Heart right ventricle (tissue), 16 donors: ENCODE data around the gene GDNF. TPM values are rescaled to one million over a fixed set of nuclear protein-coding genes. Genes with fewer than 3 reads are reported as not detected.

ENCODE experiments used
- ATAC-seq, 8 donors: fragments of 200-7000 bp; cut with Tn5 transposase; one replicate each; pipeline ENCODE4 v1.9.1; 2020; ENCODE audit warnings: mild to moderate bottlenecking in 8 of 8, moderate library complexity in 8 of 8, moderate number of reproducible peaks in 1 of 8
- DNase-seq, 2 donors: peaks; one replicate each; pipeline ENCODE4 v3.0.0-alpha.2; 2020
- H3K27ac ChIP-seq, 10 donors: fragments of 200-600 bp; sonication (generic) in 2 of 10; one replicate each; pipeline versions ENCODE4 v1.5.0 to v1.8.0; 2020 to 2022; ENCODE audit warnings: mild to moderate bottlenecking in 3 of 10
- H3K27me3 ChIP-seq, 7 donors: fragments of 200-600 bp; one replicate each; pipeline ENCODE4 v1.8.0; 2021 to 2022; ENCODE audit warnings: mild to moderate bottlenecking in 2 of 7
- H3K36me3 ChIP-seq, 9 donors: fragments of 200-600 bp; sonication (generic) in 1 of 9; one replicate each; pipeline versions ENCODE4 v1.5.0 to v1.8.0; 2020 to 2022; ENCODE audit warnings: mild to moderate bottlenecking in 2 of 9
- H3K4me1 ChIP-seq, 9 donors: fragments of 200-600 bp; sonication (generic) in 1 of 9; one replicate each; pipeline versions ENCODE4 v1.5.0 to v1.8.0; 2020 to 2022; ENCODE audit warnings: mild to moderate bottlenecking in 4 of 9
- H3K4me3 ChIP-seq, 10 donors: fragments of 200-600 bp; sonication (generic) in 2 of 10; one replicate each; pipeline versions ENCODE4 v1.5.0 to v1.8.0; 2020 to 2022; ENCODE audit warnings: mild to moderate bottlenecking in 7 of 10, moderate library complexity in 2 of 10
- H3K9me3 ChIP-seq, 11 donors: fragments of 200-600 bp in 10 of 11; sonication (generic) in 2 of 11; one replicate each; pipeline versions ENCODE4 v1.5.0 to v1.8.0; 2013 to 2022; ENCODE audit warnings: mild to moderate bottlenecking in 2 of 11, control low read depth in 1 of 11, moderate library complexity in 1 of 11
- CTCF ChIP-seq, 9 donors: fragments of 200-600 bp; sonication (generic) in 2 of 9; IDR thresholded peaks; one replicate each; pipeline versions ENCODE4 v1.5.0 to v1.8.0; 2021 to 2022; ENCODE audit warnings: antibody characterized with exemption in 9 of 9, mild to moderate bottlenecking in 5 of 9, moderate library complexity in 1 of 9
- WGBS, 2 donors: extraction: QIAGEN DNeasy Blood & Tissue Kit; methylation state at CpG; one replicate each; pipeline ENCODE4 v1.1.7; 2013; ENCODE audit warnings: inconsistent platforms in 1 of 2; 5-methylcytosine and 5-hydroxymethylcytosine counted together
- intact Hi-C, 10 donors: fragments of 100-400 bp; cut with DNase I; formaldehyde crosslinking; loops; one replicate each; pipeline versions ENCODE4 v1.11.1 to v1.14.2; 2022
- long read RNA-seq, 3 donors: library from polyadenylated mRNA; unstranded; transcript quantifications; one replicate each; pipeline ENCODE4 v2.0.0, GENCODE V29; 2020 to 2021
- polyA plus RNA-seq, 2 donors: library from polyadenylated mRNA; stranded (reverse); fragments of 200-250 nt; gene quantifications; one replicate each; pipeline ENCODE4 v1.2.3, GENCODE V29; 2013
- total RNA-seq, 10 donors: library from RNA; stranded (reverse); fragmentation: NEBNext Ultra II Directional in 3 of 10; extraction: Animal tissue kit (Norgen Biotek cat#: 25700) in 3 of 10; gene quantifications; one replicate each; pipeline versions ENCODE4 v1.2.1 to v1.2.4, GENCODE V29; 2021 to 2023
- donor health status: Arrhythmogenic right ventricular cardiomyopathy.
- donor health status: ischemic (EF 13 %, LVEDD 7.1; RV severe dilation, severe dysfunction).
- donor health status: healthy with polysubstance abuse.
- donor health status: DM: no; HTN: yes; CAD: no.
- donor health status: DM: no; HTN: no; CAD: no.
- donor health status: ischemic (EF 25% LVEDD 6.9; RV normal size, moderate dysfunction).
- donor health status: ischemic (EF 25% LVEDD 5.7; RV mildly dilated, moderate dysfunction).
- donor health status: healthy.
- donor health status: DM: yes; HTN: yes; CAD: no.
- donor health status: Ischemic cardiomyopathy.
- donor health status: ischemic (EF 35%, LVEDD 5.7; RV mildly dilated, moderate dysfunction).
- donor health status: nonischemic (EF 11% LVEDD 7.7; RV severe dilation, severe dysfunction).
- donor health status: DM: yes; HTN: yes; CAD: no.
- donor health status: PGD.
- donor health status: ischemic (EF 29% LVEDD 5.4; RV normal size, mild dysfunction).
- donor health status: nonischemic (EF 23%, LVEDD 6.1; RV moderate dilation, normal function).

The GDNF gene, protein sequence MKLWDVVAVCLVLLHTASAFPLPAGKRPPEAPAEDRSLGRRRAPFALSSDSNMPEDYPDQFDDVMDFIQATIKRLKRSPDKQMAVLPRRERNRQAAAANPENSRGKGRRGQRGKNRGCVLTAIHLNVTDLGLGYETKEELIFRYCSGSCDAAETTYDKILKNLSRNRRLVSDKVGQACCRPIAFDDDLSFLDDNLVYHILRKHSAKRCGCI
- under 1 TPM in 8 of 10 donors, not detected in 2; 0.07 to 0.94 (median 0.25) TPM for total RNA-seq
- polyA plus RNA-seq, result under 1 TPM in 1 of 2 donors, not detected in 1; 0.04 TPM
- long read RNA-seq, donor 1, result 0 reads
- long read RNA-seq, donor 2, result 0 reads
- long read RNA-seq, donor 3, result 0 reads

GRCh38 chr5:37839407-37840052 lies at the start of gene GDNF:
GDNF (minus strand) TSS chr5:37840041; CDS start chr5:37834796, 5,245 bp downstream.
- intact Hi-C loops, result loop anchor here in 4 of 10 donors (2.0 to 10.0 kb wide), 5 partner anchors 63 to 425 kb away; no protein-coding TSS in a partner anchor
- DNase-seq (peak; percentile 34 to 46), ATAC-seq (peak; percentile 33 to 71 (median 57))
- 0 to 1% methylated on average over 65 to 66 of the region's 66 CpGs for WGBS, 2 donors
- Histone ChIP-seq H3K4me3 (peak within 1 kb of the TSS; percentile 18 to 55 (median 46)), H3K27ac (peak within 1 kb of the TSS in 6 of 10 donors; percentile 26 to 62 (median 45)), H3K27me3 (peaks cover 20 to 99% (median 93%) of the 10 kb centered on the region in 7 donors), H3K4me1 (peaks cover 0 to 50% (median 39%) of the 10 kb centered on the region in 9 donors), H3K36me3 (no peaks in the 10 kb centered on the region), H3K9me3 (no peaks in the 10 kb centered on the region)
- TF ChIP-seq CTCF (IDR thresholded peaks at IDR 0.05), result no peak

GRCh38 chr5:37888476-37888875 lies 48.6 kb upstream of the GDNF start:
- Histone ChIP-seq H3K36me3 (no peaks in the 10 kb centered on the region), H3K27me3 (peaks cover 0 to 12% (median 0%) of the 10 kb centered on the region in 7 donors), H3K4me1 (peaks cover 0 to 7% (median 0%) of the 10 kb centered on the region in 9 donors), H3K4me3 (no peak overlapping the region), H3K9me3 (no peaks in the 10 kb centered on the region), H3K27ac (no peak overlapping the region)
- no peak for ATAC-seq
- no peak for DNase-seq
- 75 to 85% methylated on average over 6 of the region's 6 CpGs for WGBS, 2 donors
- no peak for TF ChIP-seq CTCF (IDR thresholded peaks at IDR 0.05)
- intact Hi-C loops, result loop anchor here in 1 of 10 donors (5.0 kb wide), 1 partner anchor 719 kb away; no protein-coding TSS in a partner anchor

DNA sequence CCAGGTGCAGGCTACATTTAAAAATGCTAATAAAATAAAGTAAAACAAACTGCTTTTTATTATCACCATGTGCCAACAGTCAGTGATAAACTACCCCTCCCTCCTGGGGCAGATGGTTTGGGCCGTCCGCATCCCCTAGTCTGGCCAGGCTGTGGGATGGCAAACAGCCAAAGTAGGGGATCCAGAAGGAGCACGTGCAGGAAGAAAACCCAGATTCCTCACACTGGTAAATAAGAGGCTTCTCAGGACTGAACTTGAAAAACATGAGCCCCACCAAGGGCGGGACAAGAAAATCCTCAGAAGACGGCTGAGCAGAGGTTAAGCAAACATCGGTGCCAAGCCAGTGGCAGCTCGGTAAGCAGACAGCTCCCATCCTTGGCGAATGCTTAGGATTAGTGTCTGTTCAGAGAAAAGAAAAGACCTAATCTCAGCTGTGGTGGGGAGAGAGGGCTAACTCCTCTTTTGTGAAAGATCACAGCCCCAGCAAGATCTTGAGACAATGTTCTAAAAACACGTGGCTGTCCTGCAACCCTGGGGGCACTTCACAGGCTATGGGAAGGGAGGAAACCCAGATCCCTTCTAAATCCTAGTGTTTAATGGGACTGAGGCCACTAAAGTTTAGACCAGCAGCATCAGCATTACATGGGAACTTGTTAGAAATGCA lies 46.5 kb upstream of the GDNF start:
- no peak for DNase-seq
- no peak for TF ChIP-seq CTCF (IDR thresholded peaks at IDR 0.05)
- ATAC-seq, result no peak
- H3K27ac ChIP-seq, result no peak overlapping the region
- intact Hi-C loops, result loop anchor here in 1 of 10 donors (5.0 kb wide), 1 partner anchor 721 kb away; no protein-coding TSS in a partner anchor
- 53% methylated on average over 9 of the region's 9 CpGs for WGBS, 2 donors
- no peaks in the 10 kb centered on the region for H3K9me3 ChIP-seq
- H3K4me3 ChIP-seq, result no peak overlapping the region
- no peaks in the 10 kb centered on the region for H3K36me3 ChIP-seq
- peaks cover 0 to 12% (median 0%) of the 10 kb centered on the region in 7 donors for H3K27me3 ChIP-seq
- no peaks in the 10 kb centered on the region for H3K4me1 ChIP-seq

DNA sequence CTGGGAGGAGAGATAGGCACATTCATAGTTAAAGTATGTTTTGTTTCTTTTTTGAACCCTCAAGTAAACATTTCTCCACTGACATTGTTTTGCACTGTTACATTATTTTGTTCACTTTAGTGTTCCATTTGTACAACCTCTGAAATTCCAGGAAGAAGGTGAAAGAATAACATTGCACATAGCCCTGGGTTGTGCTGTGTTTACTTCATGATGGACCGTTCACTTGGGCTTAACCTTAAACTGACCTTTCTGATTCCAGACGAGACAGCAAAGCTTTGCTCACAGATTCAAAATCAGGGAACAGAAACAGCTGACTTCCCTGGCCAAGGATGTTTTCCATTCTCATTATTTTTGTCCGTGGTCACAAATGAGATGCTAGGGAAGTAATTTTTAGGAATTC lies 42.8 kb upstream of the GDNF start:
- H3K4me3 ChIP-seq, result no peak overlapping the region
- no peaks in the 10 kb centered on the region for H3K9me3 ChIP-seq
- no peaks in the 10 kb centered on the region for H3K36me3 ChIP-seq
- TF ChIP-seq CTCF (IDR thresholded peaks at IDR 0.05), result no peak
- no peak overlapping the region for H3K27ac ChIP-seq
- intact Hi-C loops, result no loop called here
- ATAC-seq (no peak), DNase-seq (no peak)
- H3K27me3 ChIP-seq, result peaks cover 0 to 9% (median 0%) of the 10 kb centered on the region in 7 donors
- H3K4me1 ChIP-seq, result no peaks in the 10 kb centered on the region
- WGBS, 2 donors, result 23 to 24% methylated on average over 3 of the region's 3 CpGs
